ENCODE measurements around the gene GBGT1. TPM values are rescaled to one million over a fixed set of nuclear protein-coding genes. Genes with fewer than 3 reads are reported as not detected.

Gene GBGT1
- total and polyA plus RNA-seq, 2 donors (not counting 3 experiments of a cell fraction or from before 2014, with no cell fraction given), result 35.6 to 56.3 TPM

DNA sequence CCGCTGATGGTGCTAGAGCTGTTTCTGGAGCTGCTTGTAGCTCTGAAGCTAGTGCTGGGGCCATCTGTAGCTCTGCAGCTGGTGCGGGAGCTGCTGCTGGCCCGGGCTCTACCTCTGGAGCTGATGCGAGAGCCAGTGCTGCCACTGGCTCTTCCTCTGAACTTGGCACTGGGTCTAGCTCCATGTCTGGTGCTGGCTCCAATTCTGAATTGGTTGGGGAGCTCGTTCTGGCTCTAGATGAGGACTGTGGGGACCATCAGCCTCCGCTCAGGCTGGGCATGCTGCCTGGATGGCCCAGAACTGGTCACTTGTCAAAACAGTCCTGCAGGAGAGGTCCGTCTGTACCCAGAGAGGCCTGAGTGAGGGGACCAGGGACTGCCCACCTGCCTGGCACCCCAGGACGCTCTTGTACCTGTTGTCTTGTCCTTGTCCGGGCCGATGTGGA lies 23.9 kb upstream of the GBGT1 start:
- CTCF ChIA-PET, result interaction anchor here (0.8 to 3.9 kb wide), 15 partner anchors 9 to 298 kb away, joined by 3 to 142 read pairs (median 9); partner anchors contain the start of genes SURF1 and SURF6
- H3K36me3 ChIP-seq (ENCODE audit: control insufficient read depth in 2 of 2, extremely low read depth in 1 of 2, insufficient read depth in 2 of 2, low read length in 2 of 2), result no peaks in the 10 kb centered on the region

More for the DNA sequence above, 23.9 kb upstream of the GBGT1 start:
- Histone ChIP-seq H3K4me3 (replicated peaks in 1 of 3; ENCODE audit: insufficient read depth in 1 of 3, low read depth in 1 of 3, low read length in 3 of 3) (no peak overlapping the region), H4K20me1 (replicated peaks; ENCODE audit: control insufficient read depth, extremely low read depth, insufficient read depth, low read length) (no peaks in the 10 kb centered on the region), H3K79me2 (ENCODE audit: control insufficient read depth, insufficient read depth, low read length) (no peaks in the 10 kb centered on the region), H3K27me3 (ENCODE audit: control insufficient read depth in 2 of 2, insufficient read depth in 2 of 2, low read length in 2 of 2) (peaks cover 5% of the 10 kb centered on the region in 2 experiments), H2AFZ (ENCODE audit: low read depth, low read length) (no peak overlapping the region), H3K4me1 (ENCODE audit: control insufficient read depth, extremely low read depth, insufficient read depth, low read length) (no peaks in the 10 kb centered on the region), H3K9me3 (replicated peaks; ENCODE audit: control insufficient read depth, insufficient read depth, low read length) (no peaks in the 10 kb centered on the region), H3K27ac (ENCODE audit: insufficient read depth, low read depth, low read length) (no peak overlapping the region), H3K4me2 (ENCODE audit: insufficient read depth, low read length) (no peak overlapping the region), H3K9ac (replicated peaks; ENCODE audit: extremely low read depth, insufficient read depth, low read length) (no peak overlapping the region), H3K9me1 (replicated peaks; ENCODE audit: control insufficient read depth, extremely low read depth, insufficient read depth, low read length) (no peaks in the 10 kb centered on the region)
- DNase-seq (ENCODE audit: low read depth, low spot score) (no peak), FAIRE-seq (no peak)
- dilution Hi-C loops (cut with MboI; ENCODE audit: extremely low pct_ligation_motif_present, low sequenced_read_pairs) (no loop called here), intact Hi-C loops (cut with micrococcal nuclease) (loop anchor here (5.0 kb wide), 1 partner anchor 160 kb away; the partner anchor contains the start of genes MED22 and RPL7A)
- no TSS peak for BruUV-seq (replicated peaks)
- POLR2A ChIA-PET, result no interaction called here
- no peak for TF ChIP-seq POLR2A (IDR thresholded peaks at IDR 0.05; ENCODE audit: low read depth, low read length)
- no peak for TF ChIP-seq JUN (IDR thresholded peaks at IDR 0.05; ENCODE audit: borderline replicate concordance, insufficient read depth, insufficient read length, low read depth)
- TF ChIP-seq FOS (IDR thresholded peaks at IDR 0.05; ENCODE audit: borderline replicate concordance, insufficient read depth, low read length), result no peak
- TF ChIP-seq MYC (IDR thresholded peaks at IDR 0.05; ENCODE audit: low read depth, low read length), result no peak
- no peak for TF ChIP-seq POLR2AphosphoS5 (IDR thresholded peaks at IDR 0.05; ENCODE audit: insufficient read depth, low read depth, low read length)
- no peak for TF ChIP-seq CTCF (IDR thresholded peaks at IDR 0.05; ENCODE audit: extremely low read depth in 1 of 2, insufficient read depth in 1 of 2, low read depth in 1 of 2, low read length in 2 of 2)
- no peak for TF ChIP-seq MAX (IDR thresholded peaks at IDR 0.05; ENCODE audit: insufficient read depth, insufficient read length)
- no peak for TF ChIP-seq EZH2 (IDR thresholded peaks at IDR 0.05; ENCODE audit: borderline replicate concordance, low read depth, low read length, severe bottlenecking)
- no peak for TF ChIP-seq GATA2 (IDR thresholded peaks at IDR 0.05; ENCODE audit: insufficient read depth, insufficient read length, low read depth, low read length)

All from endothelial cell of umbilical vein (primary cell).